PC-9 (cell line): ENCODE measurements around the gene COL13A1.

ENCODE experiments used
- CTCF ChIP-seq: fragments of 200-600 bp; sonication (generic); conservative IDR thresholded peaks from 2 replicates; pipeline ENCODE4 v1.6.1; 2017; ENCODE audit warnings: mixed run types, antibody characterized with exemption, mild to moderate bottlenecking, moderate library complexity
- EZH2 ChIP-seq: fragments of 200-600 bp; sonication (generic); IDR thresholded peaks from 2 replicates; pipeline ENCODE4 v1.8.0; 2017; ENCODE audit warnings: antibody characterized with exemption, low read depth

GRCh38 chr10:69991151-69991550 is 189.4 kb downstream of the COL13A1 start:
- TF ChIP-seq CTCF (no peak), EZH2 (no peak)
